CD4-positive, CD25-positive, alpha-beta regulatory T cell (primary cell): ENCODE measurements around the gene HECA. TPM values are rescaled to one million over a fixed set of nuclear protein-coding genes. Genes with fewer than 3 reads are reported as not detected.
A peak's percentile ranks its signal among the peaks of the same experiment; 100 is the strongest.
"Not testable (repeated sequence)": the region's sequence is repeated elsewhere in the genome, so short reads cannot be mapped to it uniquely, and the experiment has no call there.

Source experiments
- ATAC-seq, 2 donors: fragments of 150-1000 bp; cut with Tn5 transposase; one replicate each; pipeline ENCODE4 v1.10.0; 2021; ENCODE audit warnings: low read depth in 2 of 2, moderate number of reproducible peaks in 2 of 2, moderate library complexity in 1 of 2
- DNase-seq, 3 donors: peaks; one replicate each; pipeline versions ENCODE4 v3.0.0 to v3.0.0-alpha.2; 2012 to 2022; ENCODE audit warnings: mixed read lengths in 1 of 3
- H3K27ac ChIP-seq: one replicate; pipeline ENCODE4 v1.7.0; 2013; ENCODE audit warnings: mild to moderate bottlenecking, low read length; ENCODE audit not compliant: insufficient read depth, poor library complexity, severe bottlenecking
- H3K27me3 ChIP-seq: one replicate; pipeline ENCODE4 v1.7.0; 2013; ENCODE audit warnings: low read length; ENCODE audit not compliant: control insufficient read depth, insufficient read depth
- H3K36me3 ChIP-seq: one replicate; pipeline ENCODE4 v1.7.0; 2013; ENCODE audit warnings: mild to moderate bottlenecking, low read length, moderate library complexity; ENCODE audit not compliant: control insufficient read depth, insufficient read depth
- H3K4me1 ChIP-seq: 2 replicates; pipeline ENCODE4 v1.7.0; 2013; ENCODE audit warnings: mild to moderate bottlenecking, low read length; ENCODE audit not compliant: insufficient read depth, control insufficient read depth, poor library complexity, severe bottlenecking
- H3K4me3 ChIP-seq: one replicate; pipeline ENCODE4 v1.7.0; 2013; ENCODE audit warnings: low read depth, mild to moderate bottlenecking, low read length, moderate library complexity
- H3K9me3 ChIP-seq, 2 experiments: 1 replicate in 1 of 2; 2 replicates in 1 of 2; pipeline ENCODE4 v1.7.0; 2013; ENCODE audit warnings: low read length in 2 of 2, mild to moderate bottlenecking in 1 of 2, moderate library complexity in 1 of 2; ENCODE audit not compliant: control insufficient read depth in 2 of 2
- H3K27ac Mint-ChIP-seq, 3 donors: one replicate each; pipeline ENCODE4 v1.8.0; 2020 to 2022; ENCODE audit warnings: mild to moderate bottlenecking in 3 of 3, mixed read lengths in 3 of 3, moderate library complexity in 2 of 3
- H3K27me3 Mint-ChIP-seq: one replicate; pipeline ENCODE4 v1.8.0; 2022; ENCODE audit warnings: mild to moderate bottlenecking, mixed read lengths
- H3K36me3 Mint-ChIP-seq: one replicate; pipeline ENCODE4 v1.8.0; 2020; ENCODE audit warnings: mixed read lengths
- H3K4me1 Mint-ChIP-seq, 4 donors: one replicate each; pipeline ENCODE4 v1.8.0; 2020 to 2022; ENCODE audit warnings: mixed read lengths in 4 of 4, mild to moderate bottlenecking in 1 of 4
- H3K4me3 Mint-ChIP-seq, 4 donors: one replicate each; pipeline ENCODE4 v1.8.0; 2020 to 2022; ENCODE audit warnings: mild to moderate bottlenecking in 4 of 4, mixed read lengths in 4 of 4, moderate library complexity in 3 of 4
- H3K9me3 Mint-ChIP-seq, 7 donors: one replicate each; pipeline ENCODE4 v1.8.0; 2020 to 2022; ENCODE audit warnings: mixed read lengths in 7 of 7, mild to moderate bottlenecking in 3 of 7, moderate library complexity in 2 of 7
- polyA plus RNA-seq, 4 donors: library from polyadenylated mRNA; unstranded; fragments of 300-500 nt; fragmentation: Illumina TruSeq; gene quantifications; one replicate each; pipeline ENCODE4 v1.2.3, GENCODE V29; 2021
- total RNA-seq: library from RNA; stranded (reverse); gene quantifications from one replicate; pipeline ENCODE4 v1.2.3, GENCODE V29; 2022

HECA gene
- total and polyA plus RNA-seq, 5 donors from 2014 or later = 5.2 to 165 (median 6.4) TPM

- Mint-ChIP-seq H3K27me3 (no peaks in the 10 kb centered on the region), H3K4me3 (peak overlapping the region; percentile 32 to 78 (median 70)), H3K9me3 (peaks cover 0 to 3% (median 0%) of the 10 kb centered on the region in 7 donors), H3K4me1 (peaks cover 43 to 81% (median 71%) of the 10 kb centered on the region in 4 donors), H3K27ac (peak overlapping the region; percentile 84 to 99 (median 95)), H3K36me3 (peaks cover under 1% of the 10 kb centered on the region)
- Histone ChIP-seq H3K4me1 (peaks cover 51% of the 10 kb centered on the region), H3K9me3 (no peaks in the 10 kb centered on the region), H3K36me3 (no peaks in the 10 kb centered on the region), H3K27ac (peak overlapping the region; percentile 67), H3K4me3 (peak overlapping the region; percentile 64), H3K27me3 (no peaks in the 10 kb centered on the region)
- DNase-seq (no peak), ATAC-seq (no peak)
These were observed 22.3 kb upstream of the HECA start for GRCh38 chr6:139112561-139112960.

DNA sequence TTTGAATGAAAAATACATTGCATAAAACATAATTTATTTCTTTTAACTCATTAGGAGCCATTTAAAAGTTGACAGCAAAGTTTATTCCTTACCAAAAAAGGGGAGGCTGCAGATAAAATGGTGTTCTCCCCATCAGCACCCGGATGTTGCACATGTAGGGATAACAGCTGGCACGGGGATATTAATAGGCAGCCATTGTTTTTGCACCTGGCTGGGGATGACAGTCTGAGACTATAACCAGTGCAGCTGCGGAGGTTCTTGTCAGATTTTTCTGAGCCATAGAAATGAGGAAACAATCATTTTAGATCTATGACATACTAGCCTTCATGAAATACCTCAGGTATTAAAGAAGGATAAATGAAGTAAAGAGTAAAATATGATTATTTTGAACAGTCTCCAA is 20.1 kb upstream of the HECA start:
- Histone ChIP-seq H3K4me3 (no peak overlapping the region), H3K27ac (peak overlapping the region; percentile 67), H3K9me3 (peaks cover 11 to 12% of the 10 kb centered on the region in 2 experiments), H3K4me1 (peaks cover 51% of the 10 kb centered on the region), H3K27me3 (no peaks in the 10 kb centered on the region), H3K36me3 (no peaks in the 10 kb centered on the region)
- peaks cover 8% of the 10 kb centered on the region for H3K36me3 Mint-ChIP-seq
- no peak for ATAC-seq
- H3K27ac Mint-ChIP-seq = peak overlapping the region; percentile 8 to 95 (median 66)
- peaks cover 45 to 79% (median 71%) of the 10 kb centered on the region in 4 donors for H3K4me1 Mint-ChIP-seq
- peaks cover 0 to 15% (median 9%) of the 10 kb centered on the region in 7 donors for H3K9me3 Mint-ChIP-seq
- no peak for DNase-seq
- H3K27me3 Mint-ChIP-seq = no peaks in the 10 kb centered on the region
- H3K4me3 Mint-ChIP-seq = no peak overlapping the region

DNA sequence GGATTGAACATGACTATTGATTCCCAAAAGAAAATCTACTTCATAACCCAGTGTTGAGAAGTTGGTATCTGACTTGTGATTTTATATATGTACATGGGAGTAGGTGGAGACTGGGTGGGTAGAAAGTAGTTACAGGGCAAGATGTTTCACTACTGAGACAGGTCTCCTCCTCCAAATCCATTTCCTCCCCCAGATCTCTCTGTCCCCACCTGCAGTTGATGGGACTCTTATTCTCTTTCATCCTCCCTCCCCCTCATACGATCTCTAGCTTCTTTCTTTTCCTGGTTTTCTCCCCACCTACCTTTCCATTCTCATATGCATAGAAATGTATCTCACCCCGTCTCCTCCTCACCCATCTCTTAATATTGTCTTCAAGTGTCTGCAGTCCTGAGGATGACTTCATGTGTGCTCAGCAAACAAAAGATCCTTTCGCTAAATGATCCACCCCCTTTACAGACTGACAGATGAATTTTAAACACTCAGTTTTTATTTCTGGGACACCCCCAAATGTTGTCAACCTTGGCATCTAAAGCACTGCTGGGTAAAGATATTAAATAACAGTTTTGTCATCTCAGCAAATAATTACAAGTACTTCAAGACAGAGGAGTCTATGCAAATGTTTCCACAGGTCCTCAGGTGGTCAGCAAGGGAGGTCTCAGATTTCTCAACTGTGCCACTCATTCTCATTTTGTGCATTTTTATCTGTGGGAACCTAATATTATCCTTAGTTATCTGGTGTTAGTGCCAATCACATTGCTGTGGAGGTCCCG is 18.7 kb upstream of the HECA start:
- H3K27ac ChIP-seq = peak overlapping the region; percentile 34
- Mint-ChIP-seq H3K4me1 (peaks cover 37 to 66% (median 60%) of the 10 kb centered on the region in 4 donors), H3K27ac (peak overlapping the region; percentile 85 to 96 (median 93)), H3K36me3 (peaks cover 16% of the 10 kb centered on the region), H3K27me3 (no peaks in the 10 kb centered on the region), H3K9me3 (peaks cover 0 to 29% (median 14%) of the 10 kb centered on the region in 7 donors), H3K4me3 (peak overlapping the region in 2 of 4 donors; percentile 42 to 65)
- H3K36me3 ChIP-seq = no peaks in the 10 kb centered on the region
- peaks cover 51% of the 10 kb centered on the region for H3K4me1 ChIP-seq
- H3K27me3 ChIP-seq = no peaks in the 10 kb centered on the region
- DNase-seq (peak in 1 of 3 donors; percentile 50), ATAC-seq (no peak)
- H3K4me3 ChIP-seq = no peak overlapping the region
- H3K9me3 ChIP-seq = peaks cover 19% of the 10 kb centered on the region in 2 experiments

DNA sequence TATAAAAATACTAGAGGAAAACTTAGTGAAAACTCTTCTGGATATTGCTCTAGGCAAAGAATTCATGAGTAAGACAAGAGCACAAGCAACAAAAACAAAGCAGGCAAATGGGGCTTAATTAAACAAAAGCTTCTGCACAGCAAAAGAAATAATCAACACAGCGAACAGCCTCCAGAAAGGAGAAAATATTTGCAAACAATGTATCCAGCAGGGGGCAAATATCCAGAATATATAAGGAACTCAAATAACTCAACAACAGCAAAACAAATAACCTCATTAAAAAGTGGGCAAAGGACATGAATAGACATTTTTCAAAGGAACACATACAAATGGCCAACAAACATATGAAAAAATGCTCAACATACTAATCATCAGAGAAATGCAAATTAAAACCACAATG is 17.1 kb upstream of the HECA start:
- H3K27me3 ChIP-seq = no peaks in the 10 kb centered on the region
- Mint-ChIP-seq H3K27ac (peak overlapping the region in 2 of 3 donors; percentile 11 to 27), H3K4me1 (peaks cover 27 to 50% (median 45%) of the 10 kb centered on the region in 4 donors), H3K9me3 (peaks cover 0 to 32% (median 12%) of the 10 kb centered on the region in 7 donors), H3K27me3 (no peaks in the 10 kb centered on the region), H3K4me3 (no peak overlapping the region), H3K36me3 (peaks cover 16% of the 10 kb centered on the region)
- H3K4me3 ChIP-seq = no peak overlapping the region
- peaks cover 19% of the 10 kb centered on the region in 2 experiments for H3K9me3 ChIP-seq
- no peak overlapping the region for H3K27ac ChIP-seq
- no peak for ATAC-seq
- peaks cover 38% of the 10 kb centered on the region for H3K4me1 ChIP-seq
- no peaks in the 10 kb centered on the region for H3K36me3 ChIP-seq
- DNase-seq = no peak

GRCh38 chr6:139119552-139119951 is 15.3 kb upstream of the HECA start:
- Mint-ChIP-seq H3K36me3 (peaks cover 16% of the 10 kb centered on the region), H3K27me3 (no peaks in the 10 kb centered on the region)

GRCh38 chr6:139122823-139123222 is 12.1 kb upstream of the HECA start:
- H3K27me3 ChIP-seq, H3K4me3 ChIP-seq, H3K27me3 Mint-ChIP-seq, H3K27ac Mint-ChIP-seq, H3K4me3 Mint-ChIP-seq, H3K27ac ChIP-seq, ATAC-seq, H3K36me3 ChIP-seq, DNase-seq: not testable (repeated sequence)
- peaks cover 21% of the 10 kb centered on the region for H3K4me1 ChIP-seq
- peaks cover 0 to 30% (median 12%) of the 10 kb centered on the region in 7 donors for H3K9me3 Mint-ChIP-seq
- H3K4me1 Mint-ChIP-seq = peaks cover 10 to 40% (median 32%) of the 10 kb centered on the region in 4 donors
- peaks cover 17% of the 10 kb centered on the region for H3K36me3 Mint-ChIP-seq
- peaks cover 19% of the 10 kb centered on the region in 2 experiments for H3K9me3 ChIP-seq

More at GRCh38 chr6:139119552-139119951, 15.3 kb upstream of the HECA start:
- H3K36me3 ChIP-seq = no peaks in the 10 kb centered on the region
- Mint-ChIP-seq H3K27ac (no peak overlapping the region), H3K4me1 (peaks cover 13 to 38% (median 31%) of the 10 kb centered on the region in 4 donors), H3K4me3 (no peak overlapping the region), H3K9me3 (peaks cover 0 to 32% (median 12%) of the 10 kb centered on the region in 7 donors)
- no peak for ATAC-seq
- H3K4me3 ChIP-seq = peak overlapping the region; percentile 1
- no peaks in the 10 kb centered on the region for H3K27me3 ChIP-seq
- peak in 1 of 3 donors; percentile 39 for DNase-seq
- peaks cover 19% of the 10 kb centered on the region in 2 experiments for H3K9me3 ChIP-seq
- no peak overlapping the region for H3K27ac ChIP-seq
- peaks cover 21% of the 10 kb centered on the region for H3K4me1 ChIP-seq

- Histone ChIP-seq H3K4me1 (peaks cover 21% of the 10 kb centered on the region), H3K4me3 (peak overlapping the region; percentile 65), H3K27me3 (no peaks in the 10 kb centered on the region), H3K27ac (peak overlapping the region; percentile 69), H3K36me3 (no peaks in the 10 kb centered on the region), H3K9me3 (peaks cover 4 to 5% of the 10 kb centered on the region in 2 experiments)
- Mint-ChIP-seq H3K4me1 (peaks cover 8 to 54% (median 30%) of the 10 kb centered on the region in 4 donors), H3K4me3 (peak overlapping the region; percentile 31 to 84 (median 59)), H3K36me3 (peaks cover 9% of the 10 kb centered on the region), H3K9me3 (peaks cover 0 to 14% (median 4%) of the 10 kb centered on the region in 7 donors), H3K27me3 (no peaks in the 10 kb centered on the region), H3K27ac (peak overlapping the region; percentile 72 to 89 (median 82))
- peak; percentile 54 to 95 (median 85) for DNase-seq
- peak; percentile 99 to 100 for ATAC-seq
These were observed 9.8 kb upstream of the HECA start for GRCh38 chr6:139124887-139125672.
